DOHH2 (cell line): ENCODE measurements around the gene ALG3.

Source experiments
- H3F3A ChIP-seq: fragments of 200-600 bp; sonication (generic), shearing (Covaris generic); 2 replicates; pipeline ENCODE4 v1.6.0; 2016; ENCODE audit warnings: antibody characterized with exemption, mild to moderate bottlenecking; ENCODE audit not compliant: control insufficient read depth, insufficient read depth
- H3K27ac ChIP-seq: fragments of 200-600 bp; sonication (generic); 2 replicates; pipeline ENCODE4 v1.5.1; 2014; ENCODE audit warnings: low read depth, mild to moderate bottlenecking, low read length, moderate library complexity
- H3K27me3 ChIP-seq: fragments of 200-600 bp; sonication (generic); 2 replicates; pipeline ENCODE4 v1.6.1; 2014; ENCODE audit warnings: mild to moderate bottlenecking, low read length, mixed read lengths; ENCODE audit not compliant: control insufficient read depth
- H3K36me3 ChIP-seq: fragments of 200-600 bp; sonication (generic); 2 replicates; pipeline ENCODE4 v1.6.1; 2014; ENCODE audit warnings: mild to moderate bottlenecking, low read length, moderate library complexity, mixed read lengths; ENCODE audit not compliant: control insufficient read depth
- H3K4me1 ChIP-seq: fragments of 200-600 bp; sonication (generic); 2 replicates; pipeline ENCODE4 v1.6.1; 2014; ENCODE audit warnings: mild to moderate bottlenecking, low read length, mixed read lengths; ENCODE audit not compliant: control insufficient read depth
- H3K4me2 ChIP-seq: fragments of 200-600 bp; sonication (generic); 2 replicates; pipeline ENCODE4 v1.6.0; 2014; ENCODE audit warnings: mild to moderate bottlenecking, low read length, moderate library complexity
- H3K4me3 ChIP-seq: fragments of 200-600 bp; sonication (generic); 2 replicates; pipeline ENCODE4 v1.5.1; 2014; ENCODE audit warnings: mild to moderate bottlenecking, low read length, mixed read lengths
- H3K79me2 ChIP-seq: fragments of 200-600 bp; sonication (generic); 2 replicates; pipeline ENCODE4 v1.6.1; 2014; ENCODE audit warnings: mild to moderate bottlenecking, low read length, mixed read lengths; ENCODE audit not compliant: control insufficient read depth
- H3K9me2 ChIP-seq: fragments of 200-600 bp; sonication (generic); replicated peaks from 2 replicates; pipeline ENCODE4 v1.6.1; 2014; ENCODE audit warnings: mild to moderate bottlenecking, low read length, mixed read lengths; ENCODE audit not compliant: control insufficient read depth
- H3K9me3 ChIP-seq: fragments of 200-600 bp; sonication (generic); 2 replicates; pipeline ENCODE4 v1.6.1; 2014; ENCODE audit warnings: antibody characterized with exemption, low read length, mixed read lengths; ENCODE audit not compliant: control insufficient read depth, insufficient read depth
- H4K20me1 ChIP-seq: fragments of 200-600 bp; sonication (generic); 2 replicates; pipeline ENCODE4 v1.6.0; 2014; ENCODE audit warnings: low read depth, mild to moderate bottlenecking, antibody characterized with exemption, low read length, moderate library complexity; ENCODE audit not compliant: control insufficient read depth, insufficient read depth
- CTCF ChIP-seq: fragments of 200-600 bp; sonication (generic); IDR thresholded peaks from one replicate; pipeline ENCODE4 v1.5.1; 2014; ENCODE audit warnings: antibody characterized with exemption, mild to moderate bottlenecking, low read depth, low read length; ENCODE audit not compliant: poor library complexity, severe bottlenecking
- EZH2phosphoT487 ChIP-seq: fragments of 200-600 bp; sonication (generic); IDR thresholded peaks from 2 replicates; pipeline ENCODE4 v1.6.1; 2017; ENCODE audit warnings: borderline replicate concordance, mild to moderate bottlenecking, antibody characterized with exemption, low read length, moderate library complexity, mixed read lengths

The ALG3 gene

GRCh38 chr3:184261854-184262763, 13.3 kb upstream of the ALG3 start:
- Histone ChIP-seq H3K4me1 (peaks cover 14% of the 10 kb centered on the region; the same call in 1 of the 2 replicates), H3K27me3 (peaks cover 28% of the 10 kb centered on the region), H3K4me3 (peak overlapping the region; percentile 72), H3K79me2 (no peaks in the 10 kb centered on the region), H3K9me2 (no peaks in the 10 kb centered on the region), H3K4me2 (peak overlapping the region; percentile 69), H3K27ac (no peak overlapping the region), H3K36me3 (no peaks in the 10 kb centered on the region), H4K20me1 (no peaks in the 10 kb centered on the region), H3F3A (no peaks in the 10 kb centered on the region; the same call in 1 of the 2 replicates), H3K9me3 (peaks cover under 1% of the 10 kb centered on the region; the same call in 1 of the 2 replicates)
- TF ChIP-seq CTCF (no peak), EZH2phosphoT487 (no peak)

GRCh38 chr3:184261270-184261853, 12.6 kb upstream of the ALG3 start, which contains the start of gene CAMK2N2:
Gene CAMK2N2, minus strand, starts transcription at chr3:184261553. Its CDS starts 268 bp downstream, at chr3:184261285.
- peak within 1 kb of the TSS; percentile 72 for H3K4me3 ChIP-seq
- H3K4me2 ChIP-seq = peak within 1 kb of the TSS; percentile 69
- peaks cover 14% of the 10 kb centered on the region; the same call in 1 of the 2 replicates for H3K4me1 ChIP-seq
- no peak within 1 kb of the TSS for H3K27ac ChIP-seq
- no peaks in the 10 kb centered on the region; the same call in 1 of the 2 replicates for H3F3A ChIP-seq
- H3K36me3 ChIP-seq = no peaks in the 10 kb centered on the region
- no peaks in the 10 kb centered on the region for H3K9me3 ChIP-seq
- H3K9me2 ChIP-seq = no peaks in the 10 kb centered on the region
- no peaks in the 10 kb centered on the region for H4K20me1 ChIP-seq
- TF ChIP-seq EZH2phosphoT487 (no peak), CTCF (no peak)
- no peaks in the 10 kb centered on the region for H3K79me2 ChIP-seq
- peaks cover 28% of the 10 kb centered on the region for H3K27me3 ChIP-seq

- H3K79me2 ChIP-seq = no peaks in the 10 kb centered on the region
Measured at GRCh38 chr3:184260724-184261269, 12.0 kb upstream of the ALG3 start.

More at GRCh38 chr3:184260724-184261269, 12.0 kb upstream of the ALG3 start:
- Histone ChIP-seq H3K4me2 (peak overlapping the region; percentile 61), H3K9me3 (no peaks in the 10 kb centered on the region), H3F3A (no peaks in the 10 kb centered on the region; the same call in 1 of the 2 replicates), H3K9me2 (no peaks in the 10 kb centered on the region), H4K20me1 (no peaks in the 10 kb centered on the region), H3K27ac (no peak overlapping the region), H3K36me3 (no peaks in the 10 kb centered on the region), H3K4me1 (peaks cover 14% of the 10 kb centered on the region; the same call in 1 of the 2 replicates), H3K4me3 (peak overlapping the region; percentile 58), H3K27me3 (peaks cover 28% of the 10 kb centered on the region)
- TF ChIP-seq CTCF (no peak), EZH2phosphoT487 (no peak)
